Hippocampal formation (tissue), 2 donors: ENCODE results near the gene TXNDC11.
"Not testable (repeated sequence)": the region's sequence is repeated elsewhere in the genome, so short reads cannot be mapped to it uniquely, and the experiment has no call there.

Experiments used
- DNase-seq, 2 donors: peaks; one replicate each; lab custom pipeline; 2025; lab: John Stamatoyannopoulos, UW

TXNDC11 gene

GRCh38 chr16:11742536-11743307 is at the start of gene TXNDC11:
Gene TXNDC11, minus strand, starts transcription at chr16:11742857. Its CDS starts 127 bp downstream, at chr16:11742730.
- peak; percentile 96 to 100 for DNase-seq

- no peak for DNase-seq
Observed at GRCh38 chr16:11791144-11791828, 48.6 kb upstream of the TXNDC11 start.

GRCh38 chr16:11788914-11789313 is 46.3 kb upstream of the TXNDC11 start:
- DNase-seq, result no peak

GRCh38 chr16:11784980-11785599 is 42.4 kb upstream of the TXNDC11 start:
- DNase-seq, result not testable (repeated sequence)

- DNase-seq, result not testable (repeated sequence)
Observed at GRCh38 chr16:11784381-11784780, 41.7 kb upstream of the TXNDC11 start.

- no peak for DNase-seq
Observed at GRCh38 chr16:11784038-11784369, 41.3 kb upstream of the TXNDC11 start.

- no peak for DNase-seq
Observed at GRCh38 chr16:11783319-11784037, 40.8 kb upstream of the TXNDC11 start.

- DNase-seq, result peak; percentile 49 to 62
Observed at GRCh38 chr16:11781773-11782172, 39.1 kb upstream of the TXNDC11 start.

GRCh38 chr16:11780991-11781680 is 38.5 kb upstream of the TXNDC11 start:
- DNase-seq, result no peak

GRCh38 chr16:11779074-11779473 is 36.4 kb upstream of the TXNDC11 start:
- no peak for DNase-seq

GRCh38 chr16:11774065-11774626 is 31.5 kb upstream of the TXNDC11 start:
- DNase-seq, result no peak

- DNase-seq, result no peak
Observed at GRCh38 chr16:11768849-11769248, 26.2 kb upstream of the TXNDC11 start.

- no peak for DNase-seq
Observed at GRCh38 chr16:11762431-11762830, 19.8 kb upstream of the TXNDC11 start.

- DNase-seq, result no peak
Observed at GRCh38 chr16:11759997-11760396, 17.3 kb upstream of the TXNDC11 start.

GRCh38 chr16:11759163-11759834 is 16.6 kb upstream of the TXNDC11 start:
- DNase-seq, result no peak

- DNase-seq, result no peak
Observed at GRCh38 chr16:11757671-11758545, 15.3 kb upstream of the TXNDC11 start.

- no peak for DNase-seq
Observed at GRCh38 chr16:11756248-11756647, 13.6 kb upstream of the TXNDC11 start.

- DNase-seq, result no peak
Observed at GRCh38 chr16:11755022-11755760, 12.5 kb upstream of the TXNDC11 start.

- DNase-seq, result no peak
Observed at GRCh38 chr16:11752856-11753255, 10.2 kb upstream of the TXNDC11 start.
